Peyer's patch (tissue), 4 donors: ENCODE measurements around the gene BCAP29. TPM values are rescaled to one million over a fixed set of nuclear protein-coding genes. Genes with fewer than 3 reads are reported as not detected.

Experiments used
- DNase-seq, 3 donors: peaks; one replicate each; pipeline ENCODE4 v3.0.0-alpha.2; 2017 to 2019
- H3K27ac ChIP-seq, 4 donors: fragments of 200-600 bp; sonication (generic); one replicate each; pipeline ENCODE4 v1.5.1; 2016 to 2019
- H3K27me3 ChIP-seq, 2 donors: fragments of 200-600 bp; sonication (generic); one replicate each; pipeline ENCODE4 v1.5.1; 2019
- H3K36me3 ChIP-seq, 3 donors: fragments of 200-600 bp; sonication (generic); one replicate each; pipeline ENCODE4 v1.5.1; 2016 to 2019
- H3K4me1 ChIP-seq, 4 donors: fragments of 200-600 bp; sonication (generic); one replicate each; pipeline ENCODE4 v1.5.1; 2016 to 2019
- H3K4me3 ChIP-seq, 4 donors: fragments of 200-600 bp; sonication (generic); 1 replicate in 3 of 4; 2 replicates in 1 of 4; pipeline ENCODE4 v1.5.1; 2016 to 2019; ENCODE audit warnings: mild to moderate bottlenecking in 1 of 4
- H3K9me3 ChIP-seq, 4 donors: fragments of 200-600 bp; sonication (generic); one replicate each; pipeline ENCODE4 v1.5.1; 2016 to 2019; ENCODE audit warnings: mild to moderate bottlenecking in 1 of 4
- POLR2A ChIP-seq, 2 donors: fragments of 450-650 bp; IDR thresholded peaks; one replicate each; pipeline ENCODE4 v1.5.1; 2017; ENCODE audit warnings: antibody characterized with exemption in 2 of 2, mild to moderate bottlenecking in 2 of 2, moderate library complexity in 2 of 2
- total RNA-seq, 4 donors: library from RNA; depleted of rRNA; stranded (reverse); fragments of >200 nt; gene quantifications; one replicate each; pipeline ENCODE4 v1.1.0, GENCODE V29; 2016
- TF ChIP-seq, protein P1 (sequence below), 6 experiments: fragments of 450-650 bp in 4 of 6; fragments of 200-600 bp in 2 of 6; sonication (generic) in 1 of 6; IDR thresholded peaks; one replicate each; pipeline ENCODE4 v1.5.1; 2017 to 2019; ENCODE audit warnings: antibody characterized with exemption in 6 of 6, mild to moderate bottlenecking in 3 of 6, moderate library complexity in 1 of 6

The BCAP29 gene
- total RNA-seq, 4 donors from 2014 or later, result 10.9 to 29.4 (median 17.3) TPM

DNA sequence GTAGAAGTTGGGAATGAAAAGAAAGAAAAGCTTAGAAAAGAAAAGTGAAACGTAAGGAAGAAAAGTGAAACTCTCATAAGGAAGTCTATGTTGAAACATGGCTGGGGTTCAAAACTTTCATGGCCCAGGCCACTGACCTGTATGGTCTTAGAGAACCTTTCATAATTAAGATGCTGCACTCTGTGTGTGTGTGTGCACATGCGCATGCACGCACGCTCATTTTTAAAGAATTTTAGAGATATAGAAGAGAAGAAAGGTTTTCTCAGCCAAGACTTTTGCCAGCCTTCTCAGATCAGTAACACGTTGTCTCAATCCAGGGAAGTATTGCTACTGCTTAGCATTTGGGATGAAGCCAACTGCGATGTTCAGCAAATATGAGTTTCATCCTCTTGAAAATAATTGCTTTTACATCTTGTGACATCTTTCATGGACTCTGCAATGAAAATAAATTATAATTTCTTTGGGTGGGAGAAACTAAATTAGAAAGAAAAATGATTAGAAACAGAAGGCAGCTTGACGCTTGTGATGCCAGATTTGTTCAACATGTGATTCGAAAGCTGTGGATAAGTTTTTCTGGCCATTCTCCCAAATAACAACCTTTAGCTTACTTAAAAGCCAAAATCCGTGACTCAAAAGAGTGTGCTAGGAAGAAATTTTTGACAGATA lies 64.4 kb downstream of the BCAP29 start:
- Histone ChIP-seq H3K36me3 (no peaks in the 10 kb centered on the region), H3K9me3 (no peaks in the 10 kb centered on the region), H3K4me3 (no peak overlapping the region), H3K4me1 (no peaks in the 10 kb centered on the region), H3K27ac (no peak overlapping the region), H3K27me3 (no peaks in the 10 kb centered on the region)
- TF ChIP-seq, protein P1, sequence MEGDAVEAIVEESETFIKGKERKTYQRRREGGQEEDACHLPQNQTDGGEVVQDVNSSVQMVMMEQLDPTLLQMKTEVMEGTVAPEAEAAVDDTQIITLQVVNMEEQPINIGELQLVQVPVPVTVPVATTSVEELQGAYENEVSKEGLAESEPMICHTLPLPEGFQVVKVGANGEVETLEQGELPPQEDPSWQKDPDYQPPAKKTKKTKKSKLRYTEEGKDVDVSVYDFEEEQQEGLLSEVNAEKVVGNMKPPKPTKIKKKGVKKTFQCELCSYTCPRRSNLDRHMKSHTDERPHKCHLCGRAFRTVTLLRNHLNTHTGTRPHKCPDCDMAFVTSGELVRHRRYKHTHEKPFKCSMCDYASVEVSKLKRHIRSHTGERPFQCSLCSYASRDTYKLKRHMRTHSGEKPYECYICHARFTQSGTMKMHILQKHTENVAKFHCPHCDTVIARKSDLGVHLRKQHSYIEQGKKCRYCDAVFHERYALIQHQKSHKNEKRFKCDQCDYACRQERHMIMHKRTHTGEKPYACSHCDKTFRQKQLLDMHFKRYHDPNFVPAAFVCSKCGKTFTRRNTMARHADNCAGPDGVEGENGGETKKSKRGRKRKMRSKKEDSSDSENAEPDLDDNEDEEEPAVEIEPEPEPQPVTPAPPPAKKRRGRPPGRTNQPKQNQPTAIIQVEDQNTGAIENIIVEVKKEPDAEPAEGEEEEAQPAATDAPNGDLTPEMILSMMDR (IDR thresholded peaks at IDR 0.05), result no peak
- no peak for TF ChIP-seq POLR2A (IDR thresholded peaks at IDR 0.05)
- DNase-seq, result no peak

DNA sequence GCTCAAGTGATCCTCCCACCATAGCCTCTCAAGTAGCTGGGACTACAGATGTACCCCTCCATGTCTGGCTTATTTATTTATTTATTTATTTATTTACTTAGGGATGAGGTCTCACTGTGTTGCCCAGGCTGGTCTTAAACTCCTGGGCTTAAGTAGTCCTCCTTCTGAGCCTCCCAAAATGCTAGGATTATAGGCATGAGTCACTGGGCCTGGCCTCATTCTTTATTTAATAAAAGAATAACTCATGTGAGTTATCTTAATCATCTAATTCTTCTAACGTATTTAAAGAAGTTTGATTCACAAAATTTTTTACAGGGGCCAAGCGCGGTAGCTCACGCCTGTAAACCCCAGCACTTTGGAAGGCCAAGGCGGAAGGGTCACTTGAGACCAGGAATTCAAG lies 72.6 kb downstream of the BCAP29 start:
- Histone ChIP-seq H3K9me3 (no peaks in the 10 kb centered on the region), H3K27me3 (no peaks in the 10 kb centered on the region), H3K36me3 (no peaks in the 10 kb centered on the region), H3K4me1 (no peaks in the 10 kb centered on the region), H3K4me3 (no peak overlapping the region), H3K27ac (no peak overlapping the region)
- no peak for TF ChIP-seq POLR2A (IDR thresholded peaks at IDR 0.05)
- TF ChIP-seq, protein P1 (IDR thresholded peaks at IDR 0.05), result no peak
- no peak for DNase-seq

DNA sequence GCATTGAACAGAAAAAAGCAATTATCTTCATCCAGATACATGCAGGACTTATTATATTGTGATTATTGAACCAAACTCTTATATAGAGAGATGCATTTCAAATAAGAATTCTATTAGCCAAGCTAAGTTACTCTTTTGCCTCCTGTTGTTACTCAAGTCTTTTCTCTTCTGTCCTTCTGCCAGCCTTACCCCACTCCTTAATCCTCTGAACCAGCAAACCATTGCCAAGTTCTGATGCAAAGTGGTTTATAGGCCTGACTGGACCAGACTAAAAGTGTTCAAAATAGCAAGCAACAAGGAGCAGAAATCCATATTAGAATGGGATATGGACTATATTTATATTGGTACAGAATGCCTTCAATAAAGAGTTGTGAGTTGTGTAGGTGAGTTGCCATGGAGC lies 78.4 kb downstream of the BCAP29 start:
- TF ChIP-seq, protein P1 (IDR thresholded peaks at IDR 0.05), result no peak
- TF ChIP-seq POLR2A (IDR thresholded peaks at IDR 0.05), result no peak
- Histone ChIP-seq H3K4me3 (no peak overlapping the region), H3K4me1 (peaks cover 0 to 18% (median 3%) of the 10 kb centered on the region in 4 donors), H3K9me3 (no peaks in the 10 kb centered on the region), H3K27ac (no peak overlapping the region), H3K36me3 (no peaks in the 10 kb centered on the region), H3K27me3 (peaks cover 0 to 21% of the 10 kb centered on the region in 2 donors)
- no peak for DNase-seq

DNA sequence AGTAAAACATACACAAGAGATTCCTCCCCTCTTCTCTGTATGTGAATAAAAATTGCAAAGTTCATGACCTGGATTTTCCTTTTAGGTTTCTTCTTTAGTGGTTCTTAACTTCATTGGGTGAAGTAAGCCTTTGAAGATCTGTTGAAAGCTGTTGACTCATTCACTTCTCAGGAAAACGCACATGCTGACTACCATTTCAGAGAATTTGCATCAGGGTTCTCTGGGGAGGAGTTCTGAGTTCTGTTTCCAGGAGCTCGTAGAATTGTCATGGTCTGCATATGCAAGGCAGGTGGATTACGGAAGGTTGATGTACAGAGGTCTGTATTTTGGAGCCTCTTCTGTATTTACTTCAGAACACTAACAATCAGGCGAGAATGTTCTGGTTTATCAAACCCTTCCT lies 79.6 kb downstream of the BCAP29 start:
- Histone ChIP-seq H3K4me1 (peaks cover 0 to 18% (median 3%) of the 10 kb centered on the region in 4 donors), H3K36me3 (no peaks in the 10 kb centered on the region), H3K27me3 (peaks cover 0 to 21% of the 10 kb centered on the region in 2 donors), H3K9me3 (no peaks in the 10 kb centered on the region), H3K27ac (no peak overlapping the region), H3K4me3 (no peak overlapping the region)
- no peak for DNase-seq
- TF ChIP-seq POLR2A (IDR thresholded peaks at IDR 0.05), result no peak
- TF ChIP-seq, protein P1 (IDR thresholded peaks at IDR 0.05), result no peak

DNA sequence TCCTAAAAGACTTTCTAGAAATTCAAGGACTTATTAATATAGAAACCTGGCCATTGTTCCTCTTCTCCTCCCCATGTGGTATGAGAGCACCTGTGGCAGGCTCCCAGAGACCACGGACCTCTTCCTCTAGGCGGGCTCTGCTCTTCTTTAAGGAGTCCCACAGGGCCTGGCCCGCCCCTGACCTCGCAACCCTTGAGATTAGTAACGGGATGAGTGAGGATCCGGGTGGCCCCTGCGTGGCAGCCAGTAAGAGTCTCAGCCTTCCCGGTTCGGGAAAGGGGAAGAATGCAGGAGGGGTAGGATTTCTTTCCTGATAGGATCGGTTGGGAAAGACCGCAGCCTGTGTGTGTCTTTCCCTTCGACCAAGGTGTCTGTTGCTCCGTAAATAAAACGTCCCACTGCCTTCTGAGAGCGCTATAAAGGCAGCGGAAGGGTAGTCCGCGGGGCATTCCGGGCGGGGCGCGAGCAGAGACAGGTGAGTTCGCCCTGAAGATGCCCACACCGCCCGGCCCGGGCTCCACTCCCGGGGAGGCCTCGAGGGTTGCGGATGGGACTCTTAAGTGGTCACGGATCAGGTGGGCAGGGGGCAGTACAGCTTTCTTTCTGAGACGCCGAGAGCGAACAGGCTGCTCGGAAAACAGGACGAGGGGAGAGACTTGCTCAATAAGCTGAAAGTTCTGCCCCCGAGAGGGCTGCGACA lies 80.5 kb downstream of the BCAP29 start, which contains the start of gene SLC26A4:
Gene SLC26A4 (plus strand): TSS at position 448 of the 700 bp plus-strand sequence. CDS start 814 bp downstream, outside the sequence.
- peaks cover 0 to 18% (median 3%) of the 10 kb centered on the region in 4 donors for H3K4me1 ChIP-seq
- H3K27ac ChIP-seq, result peak within 1 kb of the TSS in 1 of 4 donors; percentile 8
- H3K36me3 ChIP-seq, result no peaks in the 10 kb centered on the region
- H3K9me3 ChIP-seq, result no peaks in the 10 kb centered on the region
- peaks cover 0 to 21% of the 10 kb centered on the region in 2 donors for H3K27me3 ChIP-seq
- DNase-seq, result peak in 2 of 3 donors; percentile 47 to 50
- H3K4me3 ChIP-seq, result peak within 1 kb of the TSS; percentile 29 to 57 (median 52)
- TF ChIP-seq, protein P1 (IDR thresholded peaks at IDR 0.05), result no peak
- no peak for TF ChIP-seq POLR2A (IDR thresholded peaks at IDR 0.05)
